Measurements from ENCODE around the gene HOXB9. TPM values are rescaled to one million over a fixed set of nuclear protein-coding genes. Genes with fewer than 3 reads are reported as not detected.

Gene HOXB9
- total RNA-seq, 1 experiment from 2014 or later, result not detected

DNA sequence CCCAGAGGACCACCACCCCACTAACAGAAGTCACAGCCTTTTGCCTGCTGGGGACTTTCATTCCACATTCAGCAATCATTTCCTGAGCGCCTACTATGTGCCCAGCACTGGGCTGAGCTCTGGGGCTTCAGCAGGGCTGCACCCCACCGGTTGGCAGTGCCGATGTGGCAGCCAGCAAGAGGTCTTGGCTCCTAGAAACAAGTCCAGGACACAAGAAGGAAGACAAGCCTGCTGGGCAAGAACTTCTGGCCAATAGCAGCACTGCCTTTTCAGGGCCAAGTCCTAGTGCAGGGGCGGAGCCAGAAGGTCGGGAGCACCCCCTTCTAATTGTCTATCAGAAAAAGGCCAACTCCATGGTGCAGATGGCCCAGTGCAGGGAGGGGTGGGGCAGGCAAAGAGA lies 13.0 kb upstream of the HOXB9 start:
- Histone ChIP-seq H3K14ac (ENCODE audit: insufficient read depth, low read length) (no peak overlapping the region), H4K8ac (replicated peaks; ENCODE audit: insufficient read length, low read depth, low read length) (no peak overlapping the region), H3K23me2 (ENCODE audit: insufficient read length, low read depth, low read length, poor library complexity, severe bottlenecking) (no peaks in the 10 kb centered on the region), H2BK15ac (ENCODE audit: low read depth, low read length) (no peak overlapping the region), H3K23ac (ENCODE audit: insufficient read length, low read depth, low read length) (no peak overlapping the region), H3K27me3 (ENCODE audit: insufficient read depth, low read length) (peaks cover 97% of the 10 kb centered on the region), H2BK120ac (ENCODE audit: low read depth, low read length, poor library complexity, severe bottlenecking) (no peak overlapping the region), H3K27ac (ENCODE audit: insufficient read length, low read depth, low read length) (no peak overlapping the region), H3T11ph (ENCODE audit: low read length) (no peak overlapping the region), H3K4ac (ENCODE audit: low read depth, low read length) (no peak overlapping the region), H3K4me1 (ENCODE audit: insufficient read depth, low read length) (no peaks in the 10 kb centered on the region), H4K5ac (ENCODE audit: insufficient read length, low read depth, low read length) (no peak overlapping the region), H4K20me1 (ENCODE audit: control insufficient read depth, insufficient read depth, insufficient read length) (no peaks in the 10 kb centered on the region), H3K9ac (ENCODE audit: extremely low read depth, insufficient read length, low read length) (no peak overlapping the region), H3K79me1 (ENCODE audit: insufficient read depth, low read depth, low read length, poor library complexity, severe bottlenecking) (no peaks in the 10 kb centered on the region), H2AFZ (ENCODE audit: low read length) (no peak overlapping the region), H2AK5ac (ENCODE audit: insufficient read length, low read length) (no peak overlapping the region), H3K18ac (ENCODE audit: insufficient read length, low read depth, low read length) (no peak overlapping the region), H3K79me2 (ENCODE audit: insufficient read depth, low read length) (no peaks in the 10 kb centered on the region; the same call in 1 of the 2 replicates), H2BK5ac (ENCODE audit: insufficient read length, low read length) (no peak overlapping the region), H3K9me3 (ENCODE audit: control insufficient read depth, low read depth, low read length) (no peaks in the 10 kb centered on the region), H3K56ac (ENCODE audit: insufficient read length, low read depth, low read length) (no peak overlapping the region), H3K4me2 (ENCODE audit: insufficient read depth, insufficient read length, low read length) (no peak overlapping the region), H2BK12ac (ENCODE audit: insufficient read length, low read depth, low read length) (no peak overlapping the region), H4K91ac (ENCODE audit: insufficient read length, low read depth, low read length) (no peak overlapping the region), H2BK20ac (ENCODE audit: low read depth, low read length, poor library complexity, severe bottlenecking) (no peak overlapping the region)
- Mint-ChIP-seq H3K27ac (no peak overlapping the region), H3K27me3 (ENCODE audit: low read depth) (peaks cover 100% of the 10 kb centered on the region), H3K36me3 (ENCODE audit: insufficient read depth in 1 of 3, low read depth in 3 of 3) (no peaks in the 10 kb centered on the region; a peak in 1 of 7 replicates), H3K9me3 (peaks cover 0 to 9% of the 10 kb centered on the region in 2 experiments; a peak in 3 of 5 replicates), H3K4me3 (no peak overlapping the region), H3K4me1 (peaks cover 11 to 17% of the 10 kb centered on the region in 2 experiments)
- DNase-seq, result no peak
- no CpG with 5 or more reads among the region's 5 CpGs for WGBS (ENCODE audit: extremely low coverage, insufficient read length, low lambda C conversion rate)
- TF ChIP-seq, protein P1, sequence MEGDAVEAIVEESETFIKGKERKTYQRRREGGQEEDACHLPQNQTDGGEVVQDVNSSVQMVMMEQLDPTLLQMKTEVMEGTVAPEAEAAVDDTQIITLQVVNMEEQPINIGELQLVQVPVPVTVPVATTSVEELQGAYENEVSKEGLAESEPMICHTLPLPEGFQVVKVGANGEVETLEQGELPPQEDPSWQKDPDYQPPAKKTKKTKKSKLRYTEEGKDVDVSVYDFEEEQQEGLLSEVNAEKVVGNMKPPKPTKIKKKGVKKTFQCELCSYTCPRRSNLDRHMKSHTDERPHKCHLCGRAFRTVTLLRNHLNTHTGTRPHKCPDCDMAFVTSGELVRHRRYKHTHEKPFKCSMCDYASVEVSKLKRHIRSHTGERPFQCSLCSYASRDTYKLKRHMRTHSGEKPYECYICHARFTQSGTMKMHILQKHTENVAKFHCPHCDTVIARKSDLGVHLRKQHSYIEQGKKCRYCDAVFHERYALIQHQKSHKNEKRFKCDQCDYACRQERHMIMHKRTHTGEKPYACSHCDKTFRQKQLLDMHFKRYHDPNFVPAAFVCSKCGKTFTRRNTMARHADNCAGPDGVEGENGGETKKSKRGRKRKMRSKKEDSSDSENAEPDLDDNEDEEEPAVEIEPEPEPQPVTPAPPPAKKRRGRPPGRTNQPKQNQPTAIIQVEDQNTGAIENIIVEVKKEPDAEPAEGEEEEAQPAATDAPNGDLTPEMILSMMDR (conservative IDR thresholded peaks at IDR 0.05), result no peak

Data from H9 (cell line).